HUES48 (cell line): ENCODE results near the gene ARHGAP24.

Experiments
- H3K27ac ChIP-seq: one replicate; pipeline ENCODE4 v1.7.0; 2013; ENCODE audit warnings: low read depth, low read length, inconsistent platforms
- H3K27me3 ChIP-seq: 2 replicates; pipeline ENCODE4 v1.6.1; 2013; ENCODE audit warnings: mild to moderate bottlenecking, low read length; ENCODE audit not compliant: control insufficient read depth, insufficient read depth
- H3K36me3 ChIP-seq: 2 replicates; pipeline ENCODE4 v1.6.1; 2013; ENCODE audit warnings: low read length; ENCODE audit not compliant: control insufficient read depth, insufficient read depth
- H3K4me1 ChIP-seq: 2 replicates; pipeline ENCODE4 v1.6.1; 2013; ENCODE audit warnings: mild to moderate bottlenecking, low read length; ENCODE audit not compliant: control insufficient read depth, insufficient read depth
- H3K4me3 ChIP-seq: 2 replicates; pipeline ENCODE4 v1.5.1; 2013; ENCODE audit warnings: mild to moderate bottlenecking, low read depth, low read length
- H3K9ac ChIP-seq: 2 replicates; pipeline ENCODE4 v1.6.1; 2013; ENCODE audit warnings: mild to moderate bottlenecking, low read depth, low read length, moderate library complexity
- H3K9me3 ChIP-seq: 2 replicates; pipeline ENCODE4 v1.6.1; 2013; ENCODE audit warnings: low read length; ENCODE audit not compliant: control insufficient read depth, insufficient read depth

Gene ARHGAP24

DNA sequence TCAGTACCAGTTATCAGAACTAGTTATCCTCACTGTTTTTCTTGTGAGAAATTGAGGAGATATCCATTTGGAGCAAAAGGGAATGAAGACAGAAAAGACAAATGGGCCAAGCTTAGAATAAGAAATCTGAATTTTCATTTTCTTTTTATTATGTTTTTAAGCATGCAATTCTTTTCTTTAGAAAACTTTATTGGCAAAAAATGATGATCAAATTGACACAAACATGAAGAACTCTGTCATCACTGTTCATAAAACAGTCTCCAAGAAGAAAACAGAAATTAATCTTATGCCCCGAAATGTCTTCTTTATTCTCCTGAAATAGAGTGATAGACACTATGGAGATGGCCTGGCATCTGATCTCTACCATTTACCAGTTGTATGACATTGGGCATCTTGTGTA lies 139.0 kb downstream of the ARHGAP24 start:
- H3K27me3 ChIP-seq, result no peaks in the 10 kb centered on the region
- H3K4me1 ChIP-seq, result no peaks in the 10 kb centered on the region
- no peaks in the 10 kb centered on the region for H3K36me3 ChIP-seq
- no peak overlapping the region for H3K9ac ChIP-seq
- no peak overlapping the region for H3K27ac ChIP-seq
- H3K4me3 ChIP-seq, result no peak overlapping the region
- H3K9me3 ChIP-seq, result no peaks in the 10 kb centered on the region

DNA sequence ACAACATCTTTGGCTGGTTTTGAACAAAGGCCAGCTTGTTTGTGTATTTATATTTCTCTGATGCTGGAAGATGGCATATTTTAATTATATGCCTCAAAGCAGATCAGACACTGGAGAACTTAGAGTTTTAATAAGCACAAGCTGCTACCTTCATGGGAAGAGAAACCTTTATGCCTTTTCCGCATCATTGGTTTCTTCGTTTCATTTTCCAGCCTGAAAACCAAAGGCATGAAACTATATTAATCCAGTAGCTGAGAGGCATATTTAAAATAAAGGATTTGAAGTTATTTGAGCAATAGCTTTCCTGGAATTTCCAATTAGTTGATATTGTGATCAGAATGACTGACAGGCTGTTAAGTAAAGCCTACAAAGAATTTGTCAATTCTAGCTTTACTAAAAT lies 141.0 kb downstream of the ARHGAP24 start:
- no peak overlapping the region for H3K27ac ChIP-seq
- no peaks in the 10 kb centered on the region for H3K4me1 ChIP-seq
- no peaks in the 10 kb centered on the region for H3K9me3 ChIP-seq
- H3K4me3 ChIP-seq, result no peak overlapping the region
- H3K36me3 ChIP-seq, result no peaks in the 10 kb centered on the region
- no peak overlapping the region for H3K9ac ChIP-seq
- no peaks in the 10 kb centered on the region for H3K27me3 ChIP-seq

DNA sequence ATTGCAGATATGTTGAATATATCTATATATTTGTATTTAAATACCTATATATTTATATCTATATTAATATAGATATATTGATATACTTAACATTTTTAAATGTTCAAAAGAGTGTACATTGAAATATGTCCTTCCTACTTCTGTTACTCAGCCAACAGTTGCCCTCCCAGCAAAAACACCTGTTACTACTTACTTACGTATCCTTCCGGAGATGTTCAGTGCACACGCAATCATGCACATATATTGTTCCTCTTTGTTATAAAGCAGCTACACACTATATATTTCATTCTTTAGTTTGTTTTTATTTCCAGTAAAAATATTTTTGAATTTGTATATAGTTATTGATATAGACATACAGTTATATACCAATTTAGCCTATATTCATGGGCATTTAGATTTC lies 142.3 kb downstream of the ARHGAP24 start:
- Histone ChIP-seq H3K9ac (no peak overlapping the region), H3K4me1 (no peaks in the 10 kb centered on the region), H3K4me3 (no peak overlapping the region), H3K36me3 (no peaks in the 10 kb centered on the region), H3K9me3 (no peaks in the 10 kb centered on the region), H3K27ac (no peak overlapping the region), H3K27me3 (no peaks in the 10 kb centered on the region)

DNA sequence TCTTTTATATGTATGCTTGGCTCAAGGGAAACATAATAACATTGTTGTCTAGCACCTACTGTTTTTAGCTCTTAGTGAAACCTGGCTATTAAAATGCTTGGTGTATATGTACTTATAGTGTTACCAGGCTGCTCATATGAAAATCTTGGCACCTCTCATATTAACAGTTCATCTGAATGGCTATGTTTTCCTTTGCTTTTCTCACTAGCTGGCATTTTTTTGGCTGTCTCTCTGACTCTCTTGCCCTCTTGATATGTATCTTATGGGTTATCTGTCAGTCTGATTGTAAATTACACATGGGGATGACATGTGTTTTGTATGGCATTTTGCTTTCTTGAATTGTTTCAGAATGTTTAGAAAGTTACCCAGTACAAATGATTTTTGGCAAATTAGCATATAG lies 158.0 kb downstream of the ARHGAP24 start:
- Histone ChIP-seq H3K9me3 (peaks cover 6% of the 10 kb centered on the region), H3K36me3 (no peaks in the 10 kb centered on the region), H3K27ac (no peak overlapping the region), H3K4me3 (no peak overlapping the region), H3K27me3 (no peaks in the 10 kb centered on the region), H3K4me1 (no peaks in the 10 kb centered on the region), H3K9ac (no peak overlapping the region)

DNA sequence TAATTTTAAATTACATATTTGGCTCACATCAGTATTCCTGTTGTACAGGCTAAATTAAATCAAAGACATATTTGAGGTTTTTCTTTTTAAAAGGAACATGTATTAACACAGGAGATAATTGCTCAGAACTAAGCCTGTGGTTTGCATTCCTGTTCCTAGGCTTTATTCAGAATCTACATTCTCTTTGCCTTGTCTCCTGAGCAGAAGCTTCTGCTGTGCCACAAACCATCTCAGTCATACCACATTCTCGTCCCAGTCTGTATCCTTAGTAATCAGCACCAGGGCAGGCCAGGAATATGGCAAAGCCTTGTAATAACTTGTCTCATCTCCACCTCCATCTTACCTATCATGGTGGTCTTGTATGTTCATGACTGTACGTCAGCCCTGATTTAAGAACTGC lies 162.8 kb downstream of the ARHGAP24 start:
- Histone ChIP-seq H3K9ac (no peak overlapping the region), H3K36me3 (no peaks in the 10 kb centered on the region), H3K9me3 (no peaks in the 10 kb centered on the region), H3K4me1 (no peaks in the 10 kb centered on the region), H3K27ac (no peak overlapping the region), H3K4me3 (no peak overlapping the region), H3K27me3 (no peaks in the 10 kb centered on the region)

DNA sequence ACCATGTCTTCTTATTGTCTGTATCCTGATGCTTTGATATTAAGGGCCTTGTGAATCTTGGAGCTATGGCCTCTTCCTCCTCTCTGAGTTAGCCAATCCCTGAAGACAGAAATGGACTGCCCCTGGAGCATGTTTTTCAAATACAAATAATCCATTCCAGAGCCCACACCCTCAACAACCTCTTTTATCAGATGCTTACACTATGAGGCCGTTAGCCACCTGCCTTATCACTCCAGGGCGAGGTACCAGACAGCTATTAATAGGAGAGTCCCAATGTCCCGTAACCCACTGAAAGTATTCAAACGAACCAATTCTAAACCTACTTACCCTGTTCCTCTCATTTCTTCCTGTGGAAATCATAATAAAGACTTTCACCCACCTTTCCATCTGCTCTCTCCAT lies 165.0 kb downstream of the ARHGAP24 start:
- Histone ChIP-seq H3K9ac (no peak overlapping the region), H3K4me1 (no peaks in the 10 kb centered on the region), H3K9me3 (no peaks in the 10 kb centered on the region), H3K36me3 (no peaks in the 10 kb centered on the region), H3K27me3 (no peaks in the 10 kb centered on the region), H3K4me3 (no peak overlapping the region), H3K27ac (no peak overlapping the region)

DNA sequence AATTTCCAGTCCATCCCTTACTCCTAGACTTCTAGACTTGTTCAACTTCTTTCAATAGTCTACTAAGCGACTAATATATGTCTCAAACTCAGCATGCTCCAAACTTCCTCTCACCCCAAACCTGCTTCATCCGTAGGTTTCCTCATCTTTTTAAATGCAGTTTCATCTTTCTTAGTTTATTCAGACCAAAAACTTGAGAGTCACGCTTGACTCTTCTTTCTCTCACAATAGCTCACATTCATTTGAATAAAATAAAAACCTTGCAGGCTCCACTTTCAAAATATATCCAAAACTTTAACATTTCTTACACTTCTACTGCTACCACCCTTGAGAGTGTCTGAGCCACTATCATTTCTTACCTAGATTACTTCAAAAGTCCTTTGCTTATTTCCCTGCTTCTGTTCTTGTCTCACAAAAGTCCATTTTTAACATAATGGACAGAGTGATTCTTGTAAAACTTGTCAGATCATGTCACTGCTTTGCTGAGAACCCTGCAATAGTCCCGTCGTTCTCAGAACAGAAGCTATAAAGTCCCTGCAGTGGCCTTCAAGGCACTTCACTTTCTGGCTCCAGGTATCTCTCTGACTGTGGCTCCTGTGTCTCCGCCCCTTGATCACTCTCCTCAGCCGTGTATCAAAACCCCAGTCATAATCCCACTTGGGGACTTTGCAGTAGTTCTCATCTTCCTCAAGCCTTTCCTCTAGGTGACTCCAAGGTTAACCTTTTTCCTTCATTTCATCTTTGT lies 167.6 kb downstream of the ARHGAP24 start:
- Histone ChIP-seq H3K27ac (no peak overlapping the region), H3K4me3 (no peak overlapping the region), H3K4me1 (no peaks in the 10 kb centered on the region), H3K36me3 (no peaks in the 10 kb centered on the region), H3K9me3 (no peaks in the 10 kb centered on the region), H3K27me3 (no peaks in the 10 kb centered on the region), H3K9ac (no peak overlapping the region)

DNA sequence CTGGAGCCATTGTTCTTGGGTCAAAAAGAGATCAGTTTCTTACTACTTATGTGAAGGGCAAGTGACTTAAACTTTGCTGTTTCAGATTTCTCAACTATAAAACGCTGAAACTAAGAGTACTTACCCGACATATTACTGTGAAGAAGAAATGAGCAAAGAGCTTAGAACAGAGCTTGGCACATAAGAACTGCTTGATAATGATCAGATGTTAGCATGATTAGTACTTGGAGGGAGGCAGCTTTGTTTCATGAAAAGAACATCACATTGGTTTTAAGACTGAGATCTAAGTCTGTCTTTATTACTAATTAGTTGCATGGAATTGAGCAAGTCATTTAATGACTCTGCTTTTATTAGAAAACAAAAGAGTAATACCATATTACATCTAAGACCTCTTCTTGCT lies 169.1 kb downstream of the ARHGAP24 start:
- Histone ChIP-seq H3K27me3 (no peaks in the 10 kb centered on the region), H3K27ac (no peak overlapping the region), H3K36me3 (no peaks in the 10 kb centered on the region), H3K4me1 (no peaks in the 10 kb centered on the region), H3K9ac (no peak overlapping the region), H3K9me3 (no peaks in the 10 kb centered on the region), H3K4me3 (no peak overlapping the region)

DNA sequence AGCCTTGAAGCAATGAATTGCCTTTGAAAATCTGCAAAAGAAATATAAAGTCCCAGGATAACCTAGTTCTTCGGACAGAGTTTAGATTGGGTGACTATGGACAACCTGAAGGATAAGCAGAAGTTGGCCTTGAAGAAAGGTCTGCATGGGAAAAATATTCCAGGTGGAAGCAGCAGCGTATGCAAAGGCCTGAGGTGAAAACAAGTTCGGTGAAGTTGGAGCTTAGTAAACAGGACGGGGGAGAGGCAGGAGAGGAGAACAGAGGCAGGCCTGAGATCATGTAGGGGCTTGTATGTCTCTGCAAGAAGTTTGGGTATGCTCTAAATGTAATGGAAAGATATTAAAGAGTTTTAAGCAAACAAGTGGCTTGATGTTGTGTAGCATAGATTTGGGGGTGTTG lies 176.0 kb downstream of the ARHGAP24 start:
- Histone ChIP-seq H3K9ac (no peak overlapping the region), H3K27ac (no peak overlapping the region), H3K36me3 (no peaks in the 10 kb centered on the region), H3K27me3 (no peaks in the 10 kb centered on the region), H3K4me1 (peaks cover 4% of the 10 kb centered on the region; the same call in 1 of the 2 replicates), H3K4me3 (no peak overlapping the region), H3K9me3 (no peaks in the 10 kb centered on the region)

DNA sequence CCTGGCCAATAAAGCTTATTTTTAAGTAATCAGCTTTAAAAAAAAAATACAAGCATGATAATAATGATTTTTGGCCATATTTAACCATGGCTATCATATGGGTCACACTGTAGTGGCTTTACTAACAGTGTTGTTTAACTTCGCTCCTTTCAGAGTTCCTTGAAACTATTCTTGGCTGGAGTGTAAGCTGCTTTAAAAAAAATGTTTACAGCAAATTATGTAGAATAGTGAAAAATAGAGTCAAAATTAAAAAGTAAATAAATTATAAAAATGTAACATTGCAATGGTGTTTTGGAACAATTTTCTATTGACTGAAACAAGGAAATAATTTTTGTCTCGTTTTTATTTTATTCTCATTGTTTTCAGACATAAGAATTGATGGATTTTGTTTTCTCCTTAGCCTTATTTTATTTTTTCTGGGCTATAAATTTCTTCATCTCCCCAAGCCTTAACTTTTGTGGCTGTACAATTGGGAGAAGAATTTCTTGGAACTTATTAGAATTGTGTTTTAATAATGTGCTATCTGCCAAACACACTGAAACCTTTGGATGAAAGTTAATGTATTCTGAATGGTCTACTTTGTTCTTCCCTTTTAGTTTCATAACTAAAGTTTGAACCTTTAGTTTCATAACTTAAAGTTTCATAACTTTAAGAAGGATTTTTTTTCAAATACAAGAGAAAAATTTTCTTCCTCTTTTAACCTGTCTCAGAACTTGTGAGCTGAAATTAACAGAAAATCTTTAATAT lies 182.0 kb downstream of the ARHGAP24 start:
- Histone ChIP-seq H3K36me3 (no peaks in the 10 kb centered on the region), H3K4me1 (no peaks in the 10 kb centered on the region), H3K4me3 (no peak overlapping the region), H3K9me3 (no peaks in the 10 kb centered on the region), H3K9ac (no peak overlapping the region), H3K27me3 (no peaks in the 10 kb centered on the region), H3K27ac (no peak overlapping the region)

DNA sequence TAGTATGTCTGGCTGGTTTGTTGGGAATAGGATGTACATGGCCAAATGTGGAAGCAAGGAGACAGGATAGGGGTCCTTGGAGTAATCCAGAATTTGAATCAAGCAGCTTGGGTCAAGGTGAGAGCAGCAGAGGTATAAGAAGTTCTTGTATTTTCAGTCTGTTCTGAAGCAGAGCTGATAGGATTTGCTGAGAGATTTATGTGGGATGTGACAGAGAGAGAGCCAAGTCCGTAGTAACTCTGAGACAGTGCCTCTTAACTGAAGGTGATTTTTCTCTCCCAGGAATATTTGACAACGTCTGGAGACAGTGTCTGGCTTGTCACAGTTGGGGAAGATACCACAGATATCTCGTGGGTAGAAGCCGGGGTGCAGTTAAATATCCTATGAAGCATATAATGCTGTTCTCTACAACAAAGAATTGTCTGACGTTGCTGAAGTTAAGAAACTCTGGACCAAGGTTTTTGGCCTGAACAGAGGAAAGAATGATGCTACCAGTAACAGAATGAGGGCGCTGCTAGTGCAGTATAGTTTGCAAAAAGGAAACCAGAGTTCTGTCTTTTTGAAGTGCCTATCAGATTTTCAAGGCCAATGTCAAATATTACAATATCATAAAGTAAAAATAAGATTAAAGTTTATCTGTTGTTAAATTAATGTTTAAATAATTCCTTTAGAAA lies 184.0 kb downstream of the ARHGAP24 start:
- Histone ChIP-seq H3K27ac (no peak overlapping the region), H3K27me3 (no peaks in the 10 kb centered on the region), H3K9me3 (no peaks in the 10 kb centered on the region), H3K4me1 (no peaks in the 10 kb centered on the region), H3K9ac (no peak overlapping the region), H3K4me3 (no peak overlapping the region), H3K36me3 (no peaks in the 10 kb centered on the region)
